Left ventricle myocardium inferior (tissue), 1 donor: ENCODE measurements around the gene ABLIM1. TPM values are rescaled to one million over a fixed set of nuclear protein-coding genes. Genes with fewer than 3 reads are reported as not detected.

ENCODE experiments used
- DNase-seq: peaks from one replicate; pipeline ENCODE4 v3.0.0-alpha.2; 2020
- H3K27ac ChIP-seq: fragments of 200-600 bp; replicated peaks from 2 replicates; pipeline ENCODE4 v1.8.0; 2021
- H3K27me3 ChIP-seq: fragments of 200-600 bp; 2 replicates; pipeline ENCODE4 v1.8.0; 2021; ENCODE audit warnings: low read depth
- H3K36me3 ChIP-seq: fragments of 200-600 bp; 2 replicates; pipeline ENCODE4 v1.8.0; 2021
- H3K4me1 ChIP-seq: fragments of 200-600 bp; 2 replicates; pipeline ENCODE4 v1.8.0; 2021
- H3K4me3 ChIP-seq: fragments of 200-600 bp; 2 replicates; pipeline ENCODE4 v1.8.0; 2021; ENCODE audit warnings: mild to moderate bottlenecking, moderate library complexity
- H3K9me3 ChIP-seq: fragments of 200-600 bp; replicated peaks from 2 replicates; pipeline ENCODE4 v1.8.0; 2021
- intact Hi-C: fragments of 100-400 bp; cut with micrococcal nuclease; formaldehyde crosslinking; loops from one replicate; pipeline ENCODE4 v1.11.0; 2022
- total RNA-seq: library from RNA; stranded (reverse); fragmentation: NEBNext Ultra II Directional; extraction: Animal tissue kit (Norgen Biotek cat#: 25700); gene quantifications from one replicate; pipeline ENCODE4 v1.2.1, GENCODE V29; 2021
- TF ChIP-seq, protein P1 (sequence below): fragments of 200-600 bp; IDR thresholded peaks from 2 replicates; pipeline ENCODE4 v1.8.0; 2021; ENCODE audit warnings: antibody characterized with exemption, mild to moderate bottlenecking, borderline replicate concordance
- donor health status: DM: no; HTN: yes; CAD: no; lungs with severe emphysema.

The ABLIM1 gene
- total RNA-seq, 1 donor from 2014 or later: 674 TPM

DNA sequence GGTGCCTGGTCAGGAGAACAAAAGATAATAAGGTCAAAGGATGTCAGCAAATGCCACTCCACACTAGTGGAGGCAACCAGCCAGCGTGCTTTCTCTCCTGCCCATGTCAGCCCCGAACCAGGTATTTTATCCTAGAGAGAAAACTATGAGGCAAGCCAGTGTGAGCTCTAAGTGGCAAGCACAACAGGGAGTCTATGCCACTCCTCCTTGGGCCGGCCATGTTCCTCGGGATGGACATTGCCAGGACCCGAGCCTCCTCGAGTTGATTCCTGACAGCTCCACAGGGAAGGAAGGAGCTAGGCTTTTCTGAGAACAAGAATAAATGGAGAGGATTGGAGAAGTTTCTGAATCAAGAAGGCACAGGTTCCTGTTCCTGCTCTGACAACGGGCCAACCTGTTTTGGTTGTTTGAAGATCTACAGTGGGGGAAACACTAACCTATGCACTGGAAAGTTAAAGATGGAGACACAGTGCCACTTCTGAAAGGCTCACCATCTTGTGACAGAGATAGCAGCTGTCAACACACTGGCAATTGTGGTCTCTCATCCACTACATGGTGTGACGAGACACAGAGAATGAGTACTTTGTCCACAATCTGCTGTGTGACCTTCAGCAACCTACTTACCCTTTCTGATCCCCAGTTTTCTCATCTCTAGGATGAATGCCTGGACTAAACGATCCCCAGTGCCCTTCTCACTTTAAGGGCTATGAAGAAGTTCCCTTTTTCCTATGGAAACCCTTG, 28.8 kb downstream of the ABLIM1 start:
- Histone ChIP-seq H3K4me1 (peaks cover 90% of the 10 kb centered on the region), H3K36me3 (peaks cover 7% of the 10 kb centered on the region), H3K27ac (peak overlapping the region; percentile 92), H3K27me3 (no peaks in the 10 kb centered on the region), H3K4me3 (peak overlapping the region; percentile 76), H3K9me3 (peaks cover 7% of the 10 kb centered on the region)
- intact Hi-C loops: loop anchor here (10.0 kb wide), 1 partner anchor 64 kb away; no protein-coding TSS in a partner anchor
- TF ChIP-seq, protein P1, sequence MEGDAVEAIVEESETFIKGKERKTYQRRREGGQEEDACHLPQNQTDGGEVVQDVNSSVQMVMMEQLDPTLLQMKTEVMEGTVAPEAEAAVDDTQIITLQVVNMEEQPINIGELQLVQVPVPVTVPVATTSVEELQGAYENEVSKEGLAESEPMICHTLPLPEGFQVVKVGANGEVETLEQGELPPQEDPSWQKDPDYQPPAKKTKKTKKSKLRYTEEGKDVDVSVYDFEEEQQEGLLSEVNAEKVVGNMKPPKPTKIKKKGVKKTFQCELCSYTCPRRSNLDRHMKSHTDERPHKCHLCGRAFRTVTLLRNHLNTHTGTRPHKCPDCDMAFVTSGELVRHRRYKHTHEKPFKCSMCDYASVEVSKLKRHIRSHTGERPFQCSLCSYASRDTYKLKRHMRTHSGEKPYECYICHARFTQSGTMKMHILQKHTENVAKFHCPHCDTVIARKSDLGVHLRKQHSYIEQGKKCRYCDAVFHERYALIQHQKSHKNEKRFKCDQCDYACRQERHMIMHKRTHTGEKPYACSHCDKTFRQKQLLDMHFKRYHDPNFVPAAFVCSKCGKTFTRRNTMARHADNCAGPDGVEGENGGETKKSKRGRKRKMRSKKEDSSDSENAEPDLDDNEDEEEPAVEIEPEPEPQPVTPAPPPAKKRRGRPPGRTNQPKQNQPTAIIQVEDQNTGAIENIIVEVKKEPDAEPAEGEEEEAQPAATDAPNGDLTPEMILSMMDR: no peak
- no peak for DNase-seq

- peaks cover 9% of the 10 kb centered on the region for H3K9me3 ChIP-seq
- peak overlapping the region; percentile 76 for H3K4me3 ChIP-seq
- peaks cover 92% of the 10 kb centered on the region for H3K4me1 ChIP-seq
- intact Hi-C loops: loop anchor here (10.0 kb wide), 1 partner anchor 63 kb away; no protein-coding TSS in a partner anchor
- TF ChIP-seq, protein P1: no peak
- H3K27ac ChIP-seq: peak overlapping the region; percentile 92
- H3K27me3 ChIP-seq: no peaks in the 10 kb centered on the region
- DNase-seq: no peak
- H3K36me3 ChIP-seq: peaks cover 7% of the 10 kb centered on the region
Observed at GRCh38 chr10:114628106-114628505, 30.0 kb downstream of the ABLIM1 start.

DNA sequence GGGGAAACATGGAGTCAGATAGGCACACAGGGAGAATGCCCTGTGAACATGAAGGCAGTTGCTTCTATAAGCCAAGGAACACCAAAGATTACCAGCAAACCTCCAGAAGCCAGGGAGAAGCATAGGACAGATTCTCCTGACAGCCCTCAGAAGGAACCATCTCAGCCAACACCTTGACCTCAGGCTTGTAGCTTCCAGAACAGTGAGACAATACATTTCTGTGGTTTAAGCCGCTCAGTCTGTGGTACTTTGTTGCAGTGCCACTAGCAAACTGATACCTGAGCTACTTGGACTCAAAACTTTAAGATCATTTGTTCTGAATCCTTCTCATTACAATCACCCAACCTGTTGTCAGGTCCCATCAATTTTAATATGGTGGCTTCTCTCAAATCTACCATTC, 31.2 kb downstream of the ABLIM1 start:
- Histone ChIP-seq H3K27me3 (no peaks in the 10 kb centered on the region), H3K4me1 (peaks cover 92% of the 10 kb centered on the region), H3K27ac (peak overlapping the region; percentile 92), H3K4me3 (peak overlapping the region; percentile 76), H3K36me3 (peaks cover 7% of the 10 kb centered on the region), H3K9me3 (peaks cover 9% of the 10 kb centered on the region)
- intact Hi-C loops: loop anchor here (10.0 kb wide), 1 partner anchor 62 kb away; no protein-coding TSS in a partner anchor
- DNase-seq: no peak
- TF ChIP-seq, protein P1: no peak

DNA sequence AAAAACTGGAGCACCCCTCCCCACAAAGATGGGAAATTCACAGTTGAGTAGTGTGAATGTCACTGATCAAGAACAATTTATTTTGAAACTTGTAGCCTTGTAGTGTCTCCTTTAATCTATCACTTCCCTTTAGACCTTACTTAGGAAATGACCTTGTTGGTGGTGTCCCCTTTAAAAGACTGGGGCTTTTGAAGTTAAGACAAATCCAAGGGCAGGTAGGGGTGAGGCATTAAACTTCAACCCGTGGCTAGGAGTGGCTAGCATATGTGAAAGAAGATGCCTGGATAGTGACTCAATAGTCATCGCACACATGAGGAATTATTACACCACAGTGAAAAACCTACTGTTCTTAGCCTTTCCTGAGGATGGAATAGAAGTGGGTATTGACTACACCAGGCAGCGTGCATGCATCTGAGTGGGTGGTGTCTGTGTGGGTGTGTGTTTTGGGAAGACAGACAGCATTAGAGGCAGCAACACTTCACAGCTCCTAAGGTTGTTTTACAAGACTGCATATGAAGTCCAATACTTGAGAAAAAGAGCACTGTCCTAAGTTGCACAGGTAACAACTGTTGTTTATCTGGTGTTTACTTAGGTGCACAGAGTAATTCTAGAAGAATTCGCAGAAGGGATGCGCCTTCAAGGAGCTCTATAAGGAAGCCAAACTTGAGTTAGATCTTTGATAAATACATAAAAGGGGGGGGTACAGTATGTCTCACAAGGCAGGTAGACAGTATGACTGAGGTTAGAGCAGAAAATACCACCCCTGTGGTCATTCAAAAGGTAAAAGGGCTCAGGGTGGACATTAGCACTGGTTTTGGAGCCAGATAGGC, 32.9 kb downstream of the ABLIM1 start:
- intact Hi-C loops: loop anchor here (10.0 kb wide), 1 partner anchor 60 kb away; no protein-coding TSS in a partner anchor
- H3K36me3 ChIP-seq: peaks cover 7% of the 10 kb centered on the region
- TF ChIP-seq, protein P1: no peak
- H3K27me3 ChIP-seq: no peaks in the 10 kb centered on the region
- H3K4me1 ChIP-seq: peaks cover 92% of the 10 kb centered on the region
- peak overlapping the region; percentile 92 for H3K27ac ChIP-seq
- peak overlapping the region; percentile 76 for H3K4me3 ChIP-seq
- peaks cover 9% of the 10 kb centered on the region for H3K9me3 ChIP-seq
- no peak for DNase-seq

GRCh38 chr10:114624422-114624821, 33.7 kb downstream of the ABLIM1 start:
- intact Hi-C loops: loop anchor here (10.0 kb wide), 1 partner anchor 60 kb away; no protein-coding TSS in a partner anchor
- H3K4me1 ChIP-seq: peaks cover 92% of the 10 kb centered on the region
- H3K36me3 ChIP-seq: peaks cover 9% of the 10 kb centered on the region
- H3K27ac ChIP-seq: peak overlapping the region; percentile 92
- TF ChIP-seq, protein P1: no peak
- peaks cover 9% of the 10 kb centered on the region for H3K9me3 ChIP-seq
- no peak for DNase-seq
- peak overlapping the region; percentile 76 for H3K4me3 ChIP-seq
- no peaks in the 10 kb centered on the region for H3K27me3 ChIP-seq
